SK-N-SH treated with all-trans-retinoic acid at 6 μM for 48 hours (cell line): Measurements from ENCODE around the gene TNK2.

ENCODE experiments used
- ATAC-seq: fragments of 200-7000 bp; cut with Tn5 transposase; 3 replicates; pipeline ENCODE4 v1.9.1; 2020; ENCODE audit warnings: mild to moderate bottlenecking, moderate library complexity
- ARNTL ChIP-seq: fragments of 450-650 bp; formaldehyde crosslinking; IDR thresholded peaks from 2 replicates; pipeline ENCODE4 v1.5.0; 2020; ENCODE audit warnings: low read depth, mild to moderate bottlenecking, moderate library complexity, borderline replicate concordance
- BACH2 ChIP-seq: fragments of 250-450 bp; sonication (Bioruptor Pico); IDR thresholded peaks from 2 replicates; pipeline ENCODE4 v1.9.0; 2021; ENCODE audit warnings: mild to moderate bottlenecking, borderline replicate concordance
- CREB5 ChIP-seq: fragments of 250-450 bp; sonication (Bioruptor Pico); IDR thresholded peaks from 2 replicates; pipeline ENCODE4 v1.5.1; 2020; ENCODE audit warnings: low read depth, mild to moderate bottlenecking, moderate library complexity
- CSDC2 ChIP-seq: fragments of 250-450 bp; sonication (Bioruptor Pico); IDR thresholded peaks from 2 replicates; pipeline ENCODE4 v1.5.0; 2020; ENCODE audit warnings: mild to moderate bottlenecking, moderate library complexity
- CSRNP3 ChIP-seq: fragments of 250-450 bp; sonication (Bioruptor Pico); IDR thresholded peaks from 2 replicates; pipeline ENCODE4 v1.5.1; 2021; ENCODE audit warnings: mild to moderate bottlenecking, moderate library complexity
- ESRRG ChIP-seq: fragments of 250-450 bp; sonication (Bioruptor Pico); IDR thresholded peaks from 2 replicates; pipeline ENCODE4 v1.6.1; 2021; ENCODE audit warnings: mild to moderate bottlenecking
- GLIS3 ChIP-seq: fragments of 250-450 bp; sonication (Bioruptor Pico); IDR thresholded peaks from 2 replicates; pipeline ENCODE4 v1.5.0; 2020; ENCODE audit warnings: mild to moderate bottlenecking, moderate library complexity
- ISL1 ChIP-seq: fragments of 250-450 bp; sonication (Bioruptor Pico); IDR thresholded peaks from 2 replicates; pipeline ENCODE4 v2.1.2; 2022; ENCODE audit warnings: mild to moderate bottlenecking, moderate library complexity
- OSR1 ChIP-seq: fragments of 250-450 bp; sonication (Bioruptor Pico); IDR thresholded peaks from 2 replicates; pipeline ENCODE4 v1.8.0; 2022; ENCODE audit warnings: moderate library complexity, mild to moderate bottlenecking, inconsistent platforms
- PATZ1 ChIP-seq: fragments of 250-450 bp; sonication (Bioruptor Pico); IDR thresholded peaks from 2 replicates; pipeline ENCODE4 v1.8.0; 2020; ENCODE audit warnings: mild to moderate bottlenecking, moderate library complexity, borderline replicate concordance
- POU6F1 ChIP-seq: fragments of 250-450 bp; sonication (Bioruptor Pico); IDR thresholded peaks from 2 replicates; pipeline ENCODE4 v1.8.0; 2021; ENCODE audit warnings: low read depth, mild to moderate bottlenecking, moderate library complexity, borderline replicate concordance
- PPARA ChIP-seq: fragments of 250-450 bp; sonication (Bioruptor Pico); IDR thresholded peaks from 2 replicates; pipeline ENCODE4 v1.5.0; 2020; ENCODE audit warnings: mild to moderate bottlenecking, borderline replicate concordance
- RARB ChIP-seq: fragments of 250-450 bp; sonication (Bioruptor Pico); IDR thresholded peaks from 2 replicates; pipeline ENCODE4 v1.8.0; 2021; ENCODE audit warnings: mild to moderate bottlenecking, moderate library complexity
- SNAI2 ChIP-seq: fragments of 250-450 bp; sonication (Bioruptor Pico); IDR thresholded peaks from 2 replicates; pipeline ENCODE4 v1.5.0; 2020; ENCODE audit warnings: mild to moderate bottlenecking, moderate library complexity
- TCF4 ChIP-seq: fragments of 250-450 bp; sonication (Bioruptor Pico); IDR thresholded peaks from 2 replicates; pipeline ENCODE4 v1.8.0; 2021; ENCODE audit warnings: mild to moderate bottlenecking, moderate library complexity, borderline replicate concordance
- TOX ChIP-seq: fragments of 250-450 bp; sonication (Bioruptor Pico); IDR thresholded peaks from 2 replicates; pipeline ENCODE4 v1.8.0; 2021; ENCODE audit warnings: mild to moderate bottlenecking, moderate library complexity, borderline replicate concordance
- TSHZ2 ChIP-seq: fragments of 250-450 bp; sonication (Bioruptor Pico); IDR thresholded peaks from 2 replicates; pipeline ENCODE4 v1.5.0; 2020; ENCODE audit warnings: mild to moderate bottlenecking, moderate library complexity
- ZC3H10 ChIP-seq: fragments of 250-450 bp; sonication (Bioruptor Pico); IDR thresholded peaks from 2 replicates; pipeline ENCODE4 v1.5.1; 2021; ENCODE audit warnings: mild to moderate bottlenecking, moderate library complexity
- ZFP3 ChIP-seq: fragments of 250-450 bp; sonication (Bioruptor Pico); IDR thresholded peaks from 2 replicates; pipeline ENCODE4 v1.5.0; 2020; ENCODE audit warnings: mild to moderate bottlenecking, moderate library complexity
- ZFP30 ChIP-seq: fragments of 450-650 bp; formaldehyde crosslinking; IDR thresholded peaks from 2 replicates; pipeline ENCODE4 v1.5.0; 2022; ENCODE audit warnings: mild to moderate bottlenecking, moderate library complexity
- ZNF565 ChIP-seq: fragments of 450-650 bp; formaldehyde crosslinking; conservative IDR thresholded peaks from 2 replicates; pipeline ENCODE4 v1.5.0; 2020; ENCODE audit warnings: low read depth, mild to moderate bottlenecking, moderate library complexity
- ZNF70 ChIP-seq: fragments of 450-650 bp; formaldehyde crosslinking; IDR thresholded peaks from 2 replicates; pipeline ENCODE4 v1.5.0; 2020; ENCODE audit warnings: mild to moderate bottlenecking, moderate library complexity
- ZNF8 ChIP-seq: fragments of 450-650 bp; formaldehyde crosslinking; IDR thresholded peaks from 2 replicates; pipeline ENCODE4 v1.5.0; 2020; ENCODE audit warnings: mild to moderate bottlenecking, moderate library complexity

The TNK2 gene

GRCh38 chr3:195838714-195839113 is 69.6 kb downstream of the TNK2 start:
- no peak for ATAC-seq
- TF ChIP-seq CSRNP3 (CRISPR knock-in tag) (no peak), GLIS3 (no peak), RARB (CRISPR knock-in tag) (no peak), ISL1 (CRISPR knock-in tag) (no peak), BACH2 (CRISPR knock-in tag) (no peak), TOX (no peak), SNAI2 (CRISPR knock-in tag) (no peak), ZNF8 (no peak), ZFP30 (CRISPR knock-in tag) (no peak), TCF4 (no peak)

- TF ChIP-seq ZFP30 (CRISPR knock-in tag), result no peak
- TF ChIP-seq ZNF565 (CRISPR knock-in tag), result no peak
- TF ChIP-seq ARNTL (CRISPR knock-in tag), result no peak
- TF ChIP-seq GLIS3, result no peak
- TF ChIP-seq ZC3H10 (CRISPR knock-in tag), result no peak
- TF ChIP-seq PATZ1, result no peak
- TF ChIP-seq TOX, result no peak
- TF ChIP-seq ZNF70 (CRISPR knock-in tag), result no peak
- TF ChIP-seq TSHZ2 (CRISPR knock-in tag), result no peak
- TF ChIP-seq ESRRG, result no peak
- TF ChIP-seq ZFP3 (CRISPR knock-in tag), result no peak
- no peak for TF ChIP-seq CSDC2 (CRISPR knock-in tag)
- no peak for TF ChIP-seq RARB (CRISPR knock-in tag)
- TF ChIP-seq POU6F1 (CRISPR knock-in tag), result no peak
- no peak for TF ChIP-seq OSR1
- no peak for TF ChIP-seq CREB5 (CRISPR knock-in tag)
- TF ChIP-seq PPARA (CRISPR knock-in tag), result no peak
- ATAC-seq, result no peak
These were observed 71.7 kb downstream of the TNK2 start for GRCh38 chr3:195836476-195837135.

GRCh38 chr3:195835791-195836190 is 72.6 kb downstream of the TNK2 start:
- ATAC-seq, result no peak
- TF ChIP-seq OSR1 (no peak), TOX (no peak), ZNF8 (no peak), ZNF565 (CRISPR knock-in tag) (no peak), CSRNP3 (CRISPR knock-in tag) (no peak), BACH2 (CRISPR knock-in tag) (no peak), RARB (CRISPR knock-in tag) (no peak), PPARA (CRISPR knock-in tag) (no peak), TSHZ2 (CRISPR knock-in tag) (no peak), ZFP3 (CRISPR knock-in tag) (no peak), CREB5 (CRISPR knock-in tag) (no peak)
